CD4-positive, CD25-positive, alpha-beta regulatory T cell (primary cell): ENCODE measurements around the gene HUS1B. TPM values are rescaled to one million over a fixed set of nuclear protein-coding genes. Genes with fewer than 3 reads are reported as not detected.

Source experiments
- ATAC-seq, 2 donors: fragments of 150-1000 bp; cut with Tn5 transposase; one replicate each; pipeline ENCODE4 v1.10.0; 2021; ENCODE audit warnings: low read depth in 2 of 2, moderate number of reproducible peaks in 2 of 2, moderate library complexity in 1 of 2
- DNase-seq, 3 donors: peaks; one replicate each; pipeline versions ENCODE4 v3.0.0 to v3.0.0-alpha.2; 2012 to 2022; ENCODE audit warnings: mixed read lengths in 1 of 3
- H3K27ac ChIP-seq: one replicate; pipeline ENCODE4 v1.7.0; 2013; ENCODE audit warnings: mild to moderate bottlenecking, low read length; ENCODE audit not compliant: insufficient read depth, poor library complexity, severe bottlenecking
- H3K27me3 ChIP-seq: one replicate; pipeline ENCODE4 v1.7.0; 2013; ENCODE audit warnings: low read length; ENCODE audit not compliant: control insufficient read depth, insufficient read depth
- H3K36me3 ChIP-seq: one replicate; pipeline ENCODE4 v1.7.0; 2013; ENCODE audit warnings: mild to moderate bottlenecking, low read length, moderate library complexity; ENCODE audit not compliant: control insufficient read depth, insufficient read depth
- H3K4me1 ChIP-seq: 2 replicates; pipeline ENCODE4 v1.7.0; 2013; ENCODE audit warnings: mild to moderate bottlenecking, low read length; ENCODE audit not compliant: insufficient read depth, control insufficient read depth, poor library complexity, severe bottlenecking
- H3K4me3 ChIP-seq: one replicate; pipeline ENCODE4 v1.7.0; 2013; ENCODE audit warnings: low read depth, mild to moderate bottlenecking, low read length, moderate library complexity
- H3K9me3 ChIP-seq, 2 experiments: 1 replicate in 1 of 2; 2 replicates in 1 of 2; pipeline ENCODE4 v1.7.0; 2013; ENCODE audit warnings: low read length in 2 of 2, mild to moderate bottlenecking in 1 of 2, moderate library complexity in 1 of 2; ENCODE audit not compliant: control insufficient read depth in 2 of 2
- H3K27ac Mint-ChIP-seq, 3 donors: one replicate each; pipeline ENCODE4 v1.8.0; 2020 to 2022; ENCODE audit warnings: mild to moderate bottlenecking in 3 of 3, mixed read lengths in 3 of 3, moderate library complexity in 2 of 3
- H3K27me3 Mint-ChIP-seq: one replicate; pipeline ENCODE4 v1.8.0; 2022; ENCODE audit warnings: mild to moderate bottlenecking, mixed read lengths
- H3K36me3 Mint-ChIP-seq: one replicate; pipeline ENCODE4 v1.8.0; 2020; ENCODE audit warnings: mixed read lengths
- H3K4me1 Mint-ChIP-seq, 4 donors: one replicate each; pipeline ENCODE4 v1.8.0; 2020 to 2022; ENCODE audit warnings: mixed read lengths in 4 of 4, mild to moderate bottlenecking in 1 of 4
- H3K4me3 Mint-ChIP-seq, 4 donors: one replicate each; pipeline ENCODE4 v1.8.0; 2020 to 2022; ENCODE audit warnings: mild to moderate bottlenecking in 4 of 4, mixed read lengths in 4 of 4, moderate library complexity in 3 of 4
- H3K9me3 Mint-ChIP-seq, 7 donors: one replicate each; pipeline ENCODE4 v1.8.0; 2020 to 2022; ENCODE audit warnings: mixed read lengths in 7 of 7, mild to moderate bottlenecking in 3 of 7, moderate library complexity in 2 of 7
- polyA plus RNA-seq, 4 donors: library from polyadenylated mRNA; unstranded; fragments of 300-500 nt; fragmentation: Illumina TruSeq; gene quantifications; one replicate each; pipeline ENCODE4 v1.2.3, GENCODE V29; 2021
- total RNA-seq: library from RNA; stranded (reverse); gene quantifications from one replicate; pipeline ENCODE4 v1.2.3, GENCODE V29; 2022

HUS1B gene
- total and polyA plus RNA-seq, 5 donors from 2014 or later: 0.83 to 4.8 (median 2.2) TPM

DNA sequence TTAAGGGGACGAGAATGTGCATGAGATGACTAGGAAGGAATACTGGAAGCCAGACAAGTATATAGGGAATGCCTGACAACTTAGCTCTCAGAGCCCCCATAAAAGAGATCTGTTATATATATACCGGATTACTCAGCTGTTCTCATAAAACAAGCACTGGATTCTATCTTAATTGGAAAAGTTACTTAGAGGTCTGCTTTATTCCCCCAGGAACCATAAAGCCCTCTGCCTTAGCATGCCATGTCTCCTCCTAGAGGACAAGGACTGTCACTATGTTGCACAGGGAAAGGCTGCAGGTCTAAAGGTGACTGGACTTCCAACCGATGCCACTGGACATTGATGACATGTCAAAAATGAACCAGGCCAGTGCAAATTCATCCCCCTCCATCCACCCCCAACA is 29.6 kb upstream of the HUS1B start:
- no peak overlapping the region for H3K4me3 Mint-ChIP-seq
- peaks cover 22% of the 10 kb centered on the region for H3K36me3 ChIP-seq
- H3K27ac Mint-ChIP-seq: no peak overlapping the region
- H3K4me1 Mint-ChIP-seq: peaks cover 33 to 47% (median 44%) of the 10 kb centered on the region in 4 donors
- H3K4me3 ChIP-seq: no peak overlapping the region
- no peaks in the 10 kb centered on the region for H3K9me3 ChIP-seq
- H3K27me3 Mint-ChIP-seq: no peaks in the 10 kb centered on the region
- H3K36me3 Mint-ChIP-seq: peaks cover 10% of the 10 kb centered on the region
- no peak for ATAC-seq
- no peak for DNase-seq
- peaks cover 38% of the 10 kb centered on the region for H3K4me1 ChIP-seq
- no peak overlapping the region for H3K27ac ChIP-seq
- H3K9me3 Mint-ChIP-seq: no peaks in the 10 kb centered on the region
- no peaks in the 10 kb centered on the region for H3K27me3 ChIP-seq

- ATAC-seq (no peak), DNase-seq (peak in 1 of 3 donors; percentile 68)
- H3K4me1 ChIP-seq: peaks cover 34% of the 10 kb centered on the region
- H3K27me3 Mint-ChIP-seq: no peaks in the 10 kb centered on the region
- H3K27me3 ChIP-seq: no peaks in the 10 kb centered on the region
- no peaks in the 10 kb centered on the region for H3K9me3 ChIP-seq
- peaks cover 18% of the 10 kb centered on the region for H3K36me3 ChIP-seq
- H3K4me3 ChIP-seq: peak overlapping the region; percentile 60
- no peaks in the 10 kb centered on the region for H3K9me3 Mint-ChIP-seq
- peak overlapping the region; percentile 64 to 74 (median 68) for H3K4me3 Mint-ChIP-seq
- peaks cover 10% of the 10 kb centered on the region for H3K36me3 Mint-ChIP-seq
- H3K27ac Mint-ChIP-seq: peak overlapping the region; percentile 20 to 84 (median 76)
- H3K27ac ChIP-seq: no peak overlapping the region
- peaks cover 27 to 51% (median 43%) of the 10 kb centered on the region in 4 donors for H3K4me1 Mint-ChIP-seq
Observed at GRCh38 chr6:684831-685636, 28.1 kb upstream of the HUS1B start.

DNA sequence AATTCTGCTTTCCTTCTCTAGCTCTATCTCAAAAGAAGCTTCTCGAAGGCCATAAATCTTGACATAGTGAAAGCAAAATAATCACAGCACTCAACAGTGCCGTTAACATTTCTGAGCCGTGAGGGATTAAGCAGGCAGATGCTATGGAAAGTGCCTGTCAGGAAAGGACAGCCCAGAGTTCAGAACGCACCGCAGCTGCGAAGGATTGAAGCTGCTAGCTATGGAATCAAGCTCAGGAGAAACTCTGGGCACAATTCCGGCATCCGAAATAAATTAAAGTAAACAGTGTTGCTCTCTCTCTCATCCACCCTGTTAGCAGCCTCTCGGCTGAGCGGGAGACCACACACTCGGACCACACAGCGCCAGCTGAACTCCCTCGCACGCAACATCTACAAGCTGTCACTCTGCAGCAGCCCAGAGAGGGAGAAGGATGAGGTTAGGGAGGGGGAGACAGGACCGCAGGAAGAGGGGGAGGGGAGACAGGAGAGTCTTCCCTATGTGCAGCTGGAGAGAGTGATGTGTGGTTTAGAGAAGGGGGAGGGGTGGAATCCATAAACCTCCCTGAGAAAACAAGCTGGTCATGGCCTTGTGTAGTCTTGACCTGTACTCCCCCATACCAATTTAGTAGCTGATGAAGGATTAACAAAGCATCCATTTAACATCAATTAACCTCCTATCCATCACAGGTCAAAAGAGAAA is 27.0 kb upstream of the HUS1B start:
- ATAC-seq (no peak), DNase-seq (peak in 1 of 3 donors; percentile 24)
- H3K27me3 Mint-ChIP-seq: no peaks in the 10 kb centered on the region
- H3K27ac Mint-ChIP-seq: peak overlapping the region in 1 of 3 donors; percentile 70
- H3K4me1 ChIP-seq: peaks cover 33% of the 10 kb centered on the region
- peaks cover 10% of the 10 kb centered on the region for H3K36me3 Mint-ChIP-seq
- H3K4me1 Mint-ChIP-seq: peaks cover 24 to 58% (median 48%) of the 10 kb centered on the region in 4 donors
- no peaks in the 10 kb centered on the region for H3K9me3 ChIP-seq
- H3K36me3 ChIP-seq: peaks cover 7% of the 10 kb centered on the region
- peak overlapping the region; percentile 10 for H3K4me3 ChIP-seq
- H3K27ac ChIP-seq: no peak overlapping the region
- H3K27me3 ChIP-seq: no peaks in the 10 kb centered on the region
- no peaks in the 10 kb centered on the region for H3K9me3 Mint-ChIP-seq
- peak overlapping the region in 2 of 4 donors; percentile 22 to 42 for H3K4me3 Mint-ChIP-seq

GRCh38 chr6:680666-681340 is 23.9 kb upstream of the HUS1B start:
- H3K4me3 ChIP-seq: no peak overlapping the region
- no peak overlapping the region for H3K27ac ChIP-seq
- Mint-ChIP-seq H3K4me1 (peaks cover 34 to 65% (median 52%) of the 10 kb centered on the region in 4 donors), H3K27ac (peak overlapping the region in 1 of 3 donors; percentile 38), H3K9me3 (no peaks in the 10 kb centered on the region), H3K36me3 (peaks cover 14% of the 10 kb centered on the region), H3K4me3 (no peak overlapping the region), H3K27me3 (no peaks in the 10 kb centered on the region)
- H3K27me3 ChIP-seq: no peaks in the 10 kb centered on the region
- H3K9me3 ChIP-seq: no peaks in the 10 kb centered on the region
- peaks cover 3% of the 10 kb centered on the region for H3K36me3 ChIP-seq
- ATAC-seq (no peak), DNase-seq (no peak)
- H3K4me1 ChIP-seq: peaks cover 29% of the 10 kb centered on the region

DNA sequence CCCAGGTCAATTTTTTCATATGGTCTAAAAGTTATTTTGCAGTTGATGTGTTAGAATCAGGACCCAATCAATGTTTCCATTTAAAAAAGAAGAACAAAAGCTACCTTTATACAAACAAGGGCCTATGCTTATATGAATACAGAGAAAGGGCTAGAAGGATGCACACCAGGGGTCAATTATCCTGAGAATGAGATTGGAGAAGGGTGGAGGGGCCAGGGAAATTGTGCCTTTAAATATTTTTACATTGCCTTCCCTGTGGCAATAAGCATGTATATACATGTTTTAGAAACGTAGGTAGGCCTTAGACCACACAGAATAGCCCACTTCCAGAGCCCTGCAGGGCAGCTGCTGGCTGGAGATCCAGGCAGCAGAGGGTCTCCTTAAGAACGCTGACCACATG is 23.4 kb upstream of the HUS1B start:
- Mint-ChIP-seq H3K4me3 (no peak overlapping the region), H3K27ac (no peak overlapping the region), H3K27me3 (no peaks in the 10 kb centered on the region), H3K36me3 (peaks cover 10% of the 10 kb centered on the region), H3K9me3 (no peaks in the 10 kb centered on the region), H3K4me1 (peaks cover 29 to 59% (median 49%) of the 10 kb centered on the region in 4 donors)
- Histone ChIP-seq H3K36me3 (peaks cover 3% of the 10 kb centered on the region), H3K4me3 (no peak overlapping the region), H3K27ac (no peak overlapping the region), H3K9me3 (no peaks in the 10 kb centered on the region), H3K4me1 (peaks cover 24% of the 10 kb centered on the region), H3K27me3 (no peaks in the 10 kb centered on the region)
- no peak for DNase-seq
- ATAC-seq: no peak

DNA sequence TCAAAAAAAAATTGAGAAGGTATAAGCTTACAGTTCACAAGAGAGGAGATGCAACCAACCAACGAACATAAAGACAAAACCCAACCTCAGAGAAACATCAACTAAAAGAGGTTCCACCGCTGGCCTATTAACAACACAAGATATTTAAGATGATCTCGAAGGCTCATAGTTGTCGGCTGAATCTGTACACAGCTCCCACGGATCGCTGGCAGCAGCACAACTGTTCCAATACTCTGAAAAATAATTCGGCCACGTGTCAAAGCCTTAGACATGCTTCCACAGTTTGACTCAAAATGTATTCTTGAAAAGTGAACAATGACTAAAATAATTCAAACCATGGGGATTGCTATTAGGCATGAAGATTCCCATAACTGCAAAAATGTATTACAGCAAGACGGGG is 22.4 kb upstream of the HUS1B start:
- H3K36me3 Mint-ChIP-seq: peaks cover 12% of the 10 kb centered on the region
- DNase-seq (no peak), ATAC-seq (no peak)
- Histone ChIP-seq H3K4me3 (no peak overlapping the region), H3K9me3 (no peaks in the 10 kb centered on the region), H3K36me3 (peaks cover 3% of the 10 kb centered on the region), H3K27me3 (no peaks in the 10 kb centered on the region), H3K27ac (no peak overlapping the region), H3K4me1 (peaks cover 15% of the 10 kb centered on the region)
- peaks cover 22 to 62% (median 50%) of the 10 kb centered on the region in 4 donors for H3K4me1 Mint-ChIP-seq
- no peak overlapping the region for H3K27ac Mint-ChIP-seq
- H3K4me3 Mint-ChIP-seq: no peak overlapping the region
- H3K9me3 Mint-ChIP-seq: no peaks in the 10 kb centered on the region
- H3K27me3 Mint-ChIP-seq: no peaks in the 10 kb centered on the region

DNA sequence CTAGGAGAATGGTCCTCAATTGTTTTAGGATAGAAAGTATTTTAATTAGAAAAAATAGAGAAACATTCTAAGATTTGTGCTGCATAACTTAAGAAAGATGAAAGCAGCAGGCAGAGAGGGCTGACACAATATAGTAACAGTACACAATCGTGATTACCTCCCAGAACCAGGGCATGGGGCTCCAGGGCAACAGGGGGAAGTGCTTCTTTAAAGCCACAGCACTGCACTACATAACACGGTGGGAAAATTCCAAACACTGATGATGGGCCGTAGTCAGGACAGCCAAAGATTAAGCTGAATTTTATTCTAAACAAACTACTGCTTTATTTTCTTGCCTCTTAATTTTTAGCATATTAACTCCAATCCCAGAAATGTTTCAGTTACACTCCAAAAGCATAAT is 21.6 kb upstream of the HUS1B start:
- H3K4me1 Mint-ChIP-seq: peaks cover 22 to 55% (median 45%) of the 10 kb centered on the region in 4 donors
- ATAC-seq (no peak), DNase-seq (no peak)
- H3K27me3 Mint-ChIP-seq: no peaks in the 10 kb centered on the region
- no peak overlapping the region for H3K4me3 Mint-ChIP-seq
- Histone ChIP-seq H3K27ac (no peak overlapping the region), H3K36me3 (peaks cover 3% of the 10 kb centered on the region), H3K27me3 (no peaks in the 10 kb centered on the region), H3K4me1 (peaks cover 8% of the 10 kb centered on the region), H3K9me3 (no peaks in the 10 kb centered on the region), H3K4me3 (no peak overlapping the region)
- no peaks in the 10 kb centered on the region for H3K9me3 Mint-ChIP-seq
- H3K27ac Mint-ChIP-seq: no peak overlapping the region
- peaks cover 12% of the 10 kb centered on the region for H3K36me3 Mint-ChIP-seq
